ENCODE data around the gene HRH4.

The HRH4 gene

GRCh38 chr18:24514439-24514838 lies 54.0 kb downstream of the HRH4 start:
- DNase-seq = peak; percentile 44

- no peak for DNase-seq
Measured at GRCh38 chr18:24515721-24516120, 55.3 kb downstream of the HRH4 start.

GRCh38 chr18:24516261-24516660 lies 55.8 kb downstream of the HRH4 start:
- DNase-seq = no peak

GRCh38 chr18:24517554-24517953 lies 57.1 kb downstream of the HRH4 start:
- DNase-seq = no peak

GRCh38 chr18:24518596-24518995 lies 58.2 kb downstream of the HRH4 start:
- no peak for DNase-seq

Data from T1000 (cell line).